Measurements from ENCODE around the gene STH.

STH gene

GRCh38 chr17:45973099-45973780, 25.8 kb upstream of the STH start:
- TF ChIP-seq CTCF (IDR thresholded peaks at IDR 0.05; ENCODE audit: low read depth, low read length, missing control alignments): no peak
- no peak overlapping the region for H3K4me3 ChIP-seq (replicated peaks; ENCODE audit: low read depth, low read length)
- no peak for DNase-seq (ENCODE audit: extremely low read depth, low read depth)

- TF ChIP-seq CTCF (IDR thresholded peaks at IDR 0.05; ENCODE audit: low read depth, low read length, missing control alignments): no peak
- no peak for DNase-seq (ENCODE audit: extremely low read depth, low read depth)
- no peak overlapping the region for H3K4me3 ChIP-seq (replicated peaks; ENCODE audit: low read depth, low read length)
Measured at GRCh38 chr17:45973946-45974859, 24.8 kb upstream of the STH start.

GRCh38 chr17:45974916-45975630, 24.0 kb upstream of the STH start:
- no peak for TF ChIP-seq CTCF (IDR thresholded peaks at IDR 0.05; ENCODE audit: low read depth, low read length, missing control alignments)
- H3K4me3 ChIP-seq (replicated peaks; ENCODE audit: low read depth, low read length): no peak overlapping the region
- no peak for DNase-seq (ENCODE audit: extremely low read depth, low read depth)

GRCh38 chr17:45975640-45976295, 23.3 kb upstream of the STH start:
- TF ChIP-seq CTCF (IDR thresholded peaks at IDR 0.05; ENCODE audit: low read depth, low read length, missing control alignments): no peak
- DNase-seq (ENCODE audit: extremely low read depth, low read depth): no peak
- H3K4me3 ChIP-seq (replicated peaks; ENCODE audit: low read depth, low read length): no peak overlapping the region

- TF ChIP-seq CTCF (IDR thresholded peaks at IDR 0.05; ENCODE audit: low read depth, low read length, missing control alignments): no peak
- no peak for DNase-seq (ENCODE audit: extremely low read depth, low read depth)
- no peak overlapping the region for H3K4me3 ChIP-seq (replicated peaks; ENCODE audit: low read depth, low read length)
Measured at GRCh38 chr17:45976391-45976754, 22.7 kb upstream of the STH start.

GRCh38 chr17:45976755-45977505, 22.1 kb upstream of the STH start:
- DNase-seq (ENCODE audit: extremely low read depth, low read depth): no peak
- no peak overlapping the region for H3K4me3 ChIP-seq (replicated peaks; ENCODE audit: low read depth, low read length)
- no peak for TF ChIP-seq CTCF (IDR thresholded peaks at IDR 0.05; ENCODE audit: low read depth, low read length, missing control alignments)

Data from HFF-Myc (cell line).